WTC11 (cell line): ENCODE data around the gene SLC27A6. TPM values are rescaled to one million over a fixed set of nuclear protein-coding genes. Genes with fewer than 3 reads are reported as not detected.

Experiments used
- ATAC-seq: fragments of 200-7000 bp; cut with Tn5 transposase; 2 replicates; pipeline ENCODE4 v1.10.0; 2021; ENCODE audit warnings: mild to moderate bottlenecking, moderate library complexity
- CTCF ChIA-PET: fragments of 300-600 bp; sonication (Branson Sonifier 250); formaldehyde crosslinking; loops from one replicate; lab custom pipeline; 2021; ENCODE audit warnings: antibody characterized with exemption; lab: Charles Lee
- POLR2A ChIA-PET: fragments of 350-600 bp; sonication (Branson Sonifier 250); formaldehyde crosslinking; loops from one replicate; lab custom pipeline; 2021; ENCODE audit warnings: antibody characterized with exemption; lab: Charles Lee
- DNase-seq: peaks from one replicate; pipeline ENCODE4 v3.0.0; 2021; ENCODE audit warnings: low spot score
- H3K27ac Mint-ChIP-seq: 2 replicates; pipeline ENCODE4 v1.8.0; 2021; ENCODE audit warnings: mixed read lengths
- H3K27me3 Mint-ChIP-seq: 2 replicates; pipeline ENCODE4 v1.8.0; 2021; ENCODE audit warnings: low read depth, mild to moderate bottlenecking, moderate library complexity, mixed read lengths
- H3K36me3 Mint-ChIP-seq: 2 replicates; pipeline ENCODE4 v1.8.0; 2021; ENCODE audit warnings: mixed read lengths
- H3K4me1 Mint-ChIP-seq: 2 replicates; pipeline ENCODE4 v1.8.0; 2022; ENCODE audit warnings: mixed read lengths
- H3K4me3 Mint-ChIP-seq: 2 replicates; pipeline ENCODE4 v1.8.0; 2021; ENCODE audit warnings: mild to moderate bottlenecking, moderate library complexity, mixed read lengths
- H3K9me3 Mint-ChIP-seq: 2 replicates; pipeline ENCODE4 v1.8.0; 2021; ENCODE audit warnings: mixed read lengths
- E2F1 ChIP-seq: sonication (generic); formaldehyde crosslinking; IDR thresholded peaks from 2 replicates; pipeline ENCODE4 v1.8.0; 2022; ENCODE audit warnings: mild to moderate bottlenecking, missing genetic modification reagents
- NR1H2 ChIP-seq: sonication (generic); formaldehyde crosslinking; IDR thresholded peaks from 2 replicates; pipeline ENCODE4 v1.9.0; 2021; ENCODE audit warnings: mild to moderate bottlenecking, moderate library complexity, missing genetic modification reagents
- SP1 ChIP-seq: sonication (generic); formaldehyde crosslinking; conservative IDR thresholded peaks from 2 replicates; pipeline ENCODE4 v1.8.1; 2022; ENCODE audit warnings: missing genetic modification reagents
- STAT6 ChIP-seq: sonication (generic); formaldehyde crosslinking; conservative IDR thresholded peaks from 2 replicates; pipeline ENCODE4 v1.8.1; 2023; ENCODE audit warnings: mild to moderate bottlenecking, low read depth, missing genetic modification reagents, moderate library complexity
- ZNF317 ChIP-seq: sonication (generic); formaldehyde crosslinking; IDR thresholded peaks from 2 replicates; pipeline ENCODE4 v1.8.1; 2023; ENCODE audit warnings: low read depth, mild to moderate bottlenecking, moderate library complexity, missing genetic modification reagents, borderline replicate concordance
- ZNF416 ChIP-seq: fragments of 250-450 bp; sonication (Bioruptor Pico); IDR thresholded peaks from 2 replicates; pipeline ENCODE4 v1.9.0; 2021; ENCODE audit warnings: mild to moderate bottlenecking, inconsistent platforms
- ZNF425 ChIP-seq: fragments of 250-450 bp; sonication (Bioruptor Pico); conservative IDR thresholded peaks from 2 replicates; pipeline ENCODE4 v1.9.0; 2021; ENCODE audit warnings: mild to moderate bottlenecking
- total RNA-seq: library from RNA; stranded (reverse); gene quantifications from 3 replicates; pipeline ENCODE4 v1.2.3, GENCODE V29; 2021
- TF ChIP-seq, protein P1 (sequence below): fragments of 250-450 bp; sonication (Bioruptor Pico); IDR thresholded peaks from 2 replicates; pipeline ENCODE4 v1.9.0; 2021; ENCODE audit warnings: mild to moderate bottlenecking, borderline replicate concordance
- TF ChIP-seq, protein P2 (sequence below): sonication (generic); formaldehyde crosslinking; IDR thresholded peaks from 2 replicates; pipeline ENCODE4 v1.8.1; 2022; ENCODE audit warnings: low read depth, missing genetic modification reagents, borderline replicate concordance
- TF ChIP-seq, protein P3 (sequence below): sonication (generic); formaldehyde crosslinking; IDR thresholded peaks from 2 replicates; pipeline ENCODE4 v1.8.0; 2022; ENCODE audit warnings: missing genetic modification reagents
- TF ChIP-seq, protein P4 (sequence below): sonication (generic); formaldehyde crosslinking; IDR thresholded peaks from 2 replicates; pipeline ENCODE4 v1.8.1; 2023; ENCODE audit warnings: mild to moderate bottlenecking, missing genetic modification reagents
- TF ChIP-seq, protein P5 (sequence below): fragments of 250-450 bp; sonication (Bioruptor Pico); IDR thresholded peaks from 2 replicates; pipeline ENCODE4 v1.9.0; 2021; ENCODE audit warnings: moderate library complexity, mild to moderate bottlenecking, inconsistent platforms, borderline replicate concordance

Gene SLC27A6
- total RNA-seq, 1 experiment from 2014 or later: 3.6 TPM

GRCh38 chr5:129022599-129022998 is 57.3 kb downstream of the SLC27A6 start:
- H3K27ac Mint-ChIP-seq: no peak overlapping the region
- no peaks in the 10 kb centered on the region for H3K4me1 Mint-ChIP-seq
- no peak for DNase-seq
- ChIA-PET POLR2A (no interaction called here), CTCF (no interaction called here)
- no peak for TF ChIP-seq ZNF425 (CRISPR knock-in tag)
- no peak for TF ChIP-seq E2F1
- TF ChIP-seq, protein P1, sequence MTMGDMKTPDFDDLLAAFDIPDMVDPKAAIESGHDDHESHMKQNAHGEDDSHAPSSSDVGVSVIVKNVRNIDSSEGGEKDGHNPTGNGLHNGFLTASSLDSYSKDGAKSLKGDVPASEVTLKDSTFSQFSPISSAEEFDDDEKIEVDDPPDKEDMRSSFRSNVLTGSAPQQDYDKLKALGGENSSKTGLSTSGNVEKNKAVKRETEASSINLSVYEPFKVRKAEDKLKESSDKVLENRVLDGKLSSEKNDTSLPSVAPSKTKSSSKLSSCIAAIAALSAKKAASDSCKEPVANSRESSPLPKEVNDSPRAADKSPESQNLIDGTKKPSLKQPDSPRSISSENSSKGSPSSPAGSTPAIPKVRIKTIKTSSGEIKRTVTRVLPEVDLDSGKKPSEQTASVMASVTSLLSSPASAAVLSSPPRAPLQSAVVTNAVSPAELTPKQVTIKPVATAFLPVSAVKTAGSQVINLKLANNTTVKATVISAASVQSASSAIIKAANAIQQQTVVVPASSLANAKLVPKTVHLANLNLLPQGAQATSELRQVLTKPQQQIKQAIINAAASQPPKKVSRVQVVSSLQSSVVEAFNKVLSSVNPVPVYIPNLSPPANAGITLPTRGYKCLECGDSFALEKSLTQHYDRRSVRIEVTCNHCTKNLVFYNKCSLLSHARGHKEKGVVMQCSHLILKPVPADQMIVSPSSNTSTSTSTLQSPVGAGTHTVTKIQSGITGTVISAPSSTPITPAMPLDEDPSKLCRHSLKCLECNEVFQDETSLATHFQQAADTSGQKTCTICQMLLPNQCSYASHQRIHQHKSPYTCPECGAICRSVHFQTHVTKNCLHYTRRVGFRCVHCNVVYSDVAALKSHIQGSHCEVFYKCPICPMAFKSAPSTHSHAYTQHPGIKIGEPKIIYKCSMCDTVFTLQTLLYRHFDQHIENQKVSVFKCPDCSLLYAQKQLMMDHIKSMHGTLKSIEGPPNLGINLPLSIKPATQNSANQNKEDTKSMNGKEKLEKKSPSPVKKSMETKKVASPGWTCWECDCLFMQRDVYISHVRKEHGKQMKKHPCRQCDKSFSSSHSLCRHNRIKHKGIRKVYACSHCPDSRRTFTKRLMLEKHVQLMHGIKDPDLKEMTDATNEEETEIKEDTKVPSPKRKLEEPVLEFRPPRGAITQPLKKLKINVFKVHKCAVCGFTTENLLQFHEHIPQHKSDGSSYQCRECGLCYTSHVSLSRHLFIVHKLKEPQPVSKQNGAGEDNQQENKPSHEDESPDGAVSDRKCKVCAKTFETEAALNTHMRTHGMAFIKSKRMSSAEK (CRISPR knock-in tag): no peak
- TF ChIP-seq, protein P2, sequence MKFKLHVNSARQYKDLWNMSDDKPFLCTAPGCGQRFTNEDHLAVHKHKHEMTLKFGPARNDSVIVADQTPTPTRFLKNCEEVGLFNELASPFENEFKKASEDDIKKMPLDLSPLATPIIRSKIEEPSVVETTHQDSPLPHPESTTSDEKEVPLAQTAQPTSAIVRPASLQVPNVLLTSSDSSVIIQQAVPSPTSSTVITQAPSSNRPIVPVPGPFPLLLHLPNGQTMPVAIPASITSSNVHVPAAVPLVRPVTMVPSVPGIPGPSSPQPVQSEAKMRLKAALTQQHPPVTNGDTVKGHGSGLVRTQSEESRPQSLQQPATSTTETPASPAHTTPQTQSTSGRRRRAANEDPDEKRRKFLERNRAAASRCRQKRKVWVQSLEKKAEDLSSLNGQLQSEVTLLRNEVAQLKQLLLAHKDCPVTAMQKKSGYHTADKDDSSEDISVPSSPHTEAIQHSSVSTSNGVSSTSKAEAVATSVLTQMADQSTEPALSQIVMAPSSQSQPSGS: no peak
- TF ChIP-seq, protein P3, sequence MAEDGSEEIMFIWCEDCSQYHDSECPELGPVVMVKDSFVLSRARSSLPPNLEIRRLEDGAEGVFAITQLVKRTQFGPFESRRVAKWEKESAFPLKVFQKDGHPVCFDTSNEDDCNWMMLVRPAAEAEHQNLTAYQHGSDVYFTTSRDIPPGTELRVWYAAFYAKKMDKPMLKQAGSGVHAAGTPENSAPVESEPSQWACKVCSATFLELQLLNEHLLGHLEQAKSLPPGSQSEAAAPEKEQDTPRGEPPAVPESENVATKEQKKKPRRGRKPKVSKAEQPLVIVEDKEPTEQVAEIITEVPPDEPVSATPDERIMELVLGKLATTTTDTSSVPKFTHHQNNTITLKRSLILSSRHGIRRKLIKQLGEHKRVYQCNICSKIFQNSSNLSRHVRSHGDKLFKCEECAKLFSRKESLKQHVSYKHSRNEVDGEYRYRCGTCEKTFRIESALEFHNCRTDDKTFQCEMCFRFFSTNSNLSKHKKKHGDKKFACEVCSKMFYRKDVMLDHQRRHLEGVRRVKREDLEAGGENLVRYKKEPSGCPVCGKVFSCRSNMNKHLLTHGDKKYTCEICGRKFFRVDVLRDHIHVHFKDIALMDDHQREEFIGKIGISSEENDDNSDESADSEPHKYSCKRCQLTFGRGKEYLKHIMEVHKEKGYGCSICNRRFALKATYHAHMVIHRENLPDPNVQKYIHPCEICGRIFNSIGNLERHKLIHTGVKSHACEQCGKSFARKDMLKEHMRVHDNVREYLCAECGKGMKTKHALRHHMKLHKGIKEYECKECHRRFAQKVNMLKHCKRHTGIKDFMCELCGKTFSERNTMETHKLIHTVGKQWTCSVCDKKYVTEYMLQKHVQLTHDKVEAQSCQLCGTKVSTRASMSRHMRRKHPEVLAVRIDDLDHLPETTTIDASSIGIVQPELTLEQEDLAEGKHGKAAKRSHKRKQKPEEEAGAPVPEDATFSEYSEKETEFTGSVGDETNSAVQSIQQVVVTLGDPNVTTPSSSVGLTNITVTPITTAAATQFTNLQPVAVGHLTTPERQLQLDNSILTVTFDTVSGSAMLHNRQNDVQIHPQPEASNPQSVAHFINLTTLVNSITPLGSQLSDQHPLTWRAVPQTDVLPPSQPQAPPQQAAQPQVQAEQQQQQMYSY (CRISPR knock-in tag): no peak
- no peak for TF ChIP-seq ZNF416
- TF ChIP-seq, protein P4, sequence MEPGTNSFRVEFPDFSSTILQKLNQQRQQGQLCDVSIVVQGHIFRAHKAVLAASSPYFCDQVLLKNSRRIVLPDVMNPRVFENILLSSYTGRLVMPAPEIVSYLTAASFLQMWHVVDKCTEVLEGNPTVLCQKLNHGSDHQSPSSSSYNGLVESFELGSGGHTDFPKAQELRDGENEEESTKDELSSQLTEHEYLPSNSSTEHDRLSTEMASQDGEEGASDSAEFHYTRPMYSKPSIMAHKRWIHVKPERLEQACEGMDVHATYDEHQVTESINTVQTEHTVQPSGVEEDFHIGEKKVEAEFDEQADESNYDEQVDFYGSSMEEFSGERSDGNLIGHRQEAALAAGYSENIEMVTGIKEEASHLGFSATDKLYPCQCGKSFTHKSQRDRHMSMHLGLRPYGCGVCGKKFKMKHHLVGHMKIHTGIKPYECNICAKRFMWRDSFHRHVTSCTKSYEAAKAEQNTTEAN (CRISPR knock-in tag): no peak
- no peak for TF ChIP-seq NR1H2 (CRISPR knock-in tag)
- no peak for TF ChIP-seq STAT6 (CRISPR knock-in tag)
- no peak for TF ChIP-seq ZNF317
- TF ChIP-seq SP1 (CRISPR knock-in tag): no peak
- TF ChIP-seq, protein P5, sequence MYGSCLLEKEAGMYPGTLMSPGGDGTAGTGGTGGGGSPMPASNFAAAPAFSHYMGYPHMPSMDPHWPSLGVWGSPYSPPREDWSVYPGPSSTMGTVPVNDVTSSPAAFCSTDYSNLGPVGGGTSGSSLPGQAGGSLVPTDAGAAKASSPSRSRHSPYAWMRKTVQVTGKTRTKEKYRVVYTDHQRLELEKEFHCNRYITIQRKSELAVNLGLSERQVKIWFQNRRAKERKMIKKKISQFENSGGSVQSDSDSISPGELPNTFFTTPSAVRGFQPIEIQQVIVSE (CRISPR knock-in tag): no peak
- H3K9me3 Mint-ChIP-seq: no peaks in the 10 kb centered on the region
- no peak overlapping the region for H3K4me3 Mint-ChIP-seq
- no peaks in the 10 kb centered on the region for H3K27me3 Mint-ChIP-seq
- ATAC-seq: no peak
- no peaks in the 10 kb centered on the region for H3K36me3 Mint-ChIP-seq
